Panc1 (cell line): Measurements from ENCODE around the gene KRT75. TPM values are rescaled to one million over a fixed set of nuclear protein-coding genes. Genes with fewer than 3 reads are reported as not detected.

Experiments
- ATAC-seq: fragments of 200-7000 bp; cut with Tn5 transposase; 2 replicates; pipeline ENCODE4 v1.9.1; 2020; ENCODE audit warnings: mild to moderate bottlenecking, moderate library complexity
- BruUV-seq: library from RNA; stranded (reverse); fragments of 400-500 nt; replicated peaks from 2 replicates; lab custom pipeline; 2021; lab: Mats Ljungman, UMichigan
- CTCF ChIA-PET: fragments of 300-600 bp; sonication (Branson Sonifier 250); formaldehyde crosslinking; loops from one replicate; lab custom pipeline; 2022; ENCODE audit warnings: antibody characterized with exemption; lab: Charles Lee
- POLR2A ChIA-PET: fragments of 300-600 bp; sonication (Branson Sonifier 250); formaldehyde crosslinking; loops from one replicate; lab custom pipeline; 2022; ENCODE audit warnings: antibody characterized with exemption; lab: Charles Lee
- DNase-seq: peaks from one replicate; pipeline ENCODE4 v3.0.0-alpha.2; 2010; ENCODE audit warnings: low read depth, low spot score
- H3K27ac ChIP-seq: 2 replicates; pipeline ENCODE4 v1.5.1; 2011; ENCODE audit warnings: mild to moderate bottlenecking, low read length, inconsistent platforms
- H3K27me3 ChIP-seq: fragments of 200-500 bp; sonication (Bioruptor generic); 2 replicates; pipeline ENCODE4 v1.6.0; 2014; ENCODE audit warnings: low read length, inconsistent platforms; ENCODE audit not compliant: control insufficient read depth, insufficient read depth
- H3K36me3 ChIP-seq: fragments of 200-500 bp; sonication (Bioruptor generic); 2 replicates; pipeline ENCODE4 v1.5.1; 2014; ENCODE audit warnings: inconsistent platforms, mild to moderate bottlenecking, low read length, moderate library complexity; ENCODE audit not compliant: control insufficient read depth, insufficient read depth
- H3K4me1 ChIP-seq: 2 replicates; pipeline ENCODE4 v1.5.1; 2011; ENCODE audit warnings: inconsistent platforms, mild to moderate bottlenecking, low read length, moderate library complexity; ENCODE audit not compliant: control insufficient read depth, insufficient read depth
- H3K4me3 ChIP-seq, 2 experiments: 2 replicates each; pipeline ENCODE4 v1.5.1; 2011 to 2012; ENCODE audit warnings: low read depth in 2 of 2, low read length in 2 of 2, mild to moderate bottlenecking in 2 of 2, inconsistent platforms in 1 of 2, moderate library complexity in 1 of 2
- H3K9me3 ChIP-seq: fragments of 200-500 bp; sonication (Bioruptor generic); 2 replicates; pipeline ENCODE4 v1.5.1; 2014; ENCODE audit warnings: low read depth, mild to moderate bottlenecking, inconsistent platforms, low read length, moderate library complexity; ENCODE audit not compliant: control insufficient read depth, insufficient read depth
- CTCF ChIP-seq: fragments of 450-650 bp; IDR thresholded peaks from 2 replicates; pipeline ENCODE4 v1.5.1; 2017; ENCODE audit warnings: mild to moderate bottlenecking
- POLR2AphosphoS5 ChIP-seq: IDR thresholded peaks from 2 replicates; pipeline ENCODE4 v1.6.1; 2012; ENCODE audit warnings: mild to moderate bottlenecking, low read depth, low read length, moderate library complexity
- REST ChIP-seq, 2 experiments: IDR thresholded peaks; 2 replicates each; pipeline ENCODE4 v1.6.1; 2011 to 2012; ENCODE audit warnings: low read depth in 2 of 2, control low read depth in 1 of 2, low read length in 1 of 2, mild to moderate bottlenecking in 1 of 2, moderate library complexity in 1 of 2; ENCODE audit not compliant: insufficient read depth in 1 of 2
- SIN3A ChIP-seq: IDR thresholded peaks from 2 replicates; pipeline ENCODE4 v1.6.1; 2012; ENCODE audit warnings: low read depth, mild to moderate bottlenecking, low read length, moderate library complexity, borderline replicate concordance; ENCODE audit not compliant: insufficient read depth
- TCF7L2 ChIP-seq: IDR thresholded peaks from 2 replicates; pipeline ENCODE4 v1.6.1; 2011; ENCODE audit warnings: mild to moderate bottlenecking, low read depth, low read length, inconsistent platforms
- in situ Hi-C: cut with HindIII; loops from 2 replicates; pipeline ENCODE4 v1.10.0; 2016; ENCODE audit warnings: low sequenced_read_pairs, low pct_unique_long_range_greater_than_20kb
- intact Hi-C: fragments of 100-400 bp; cut with micrococcal nuclease; formaldehyde crosslinking; loops from one replicate; pipeline ENCODE4 v1.10.0; 2022; ENCODE audit not compliant: unreplicated experiment
- total RNA-seq: library from RNA; stranded (reverse); gene quantifications from one replicate; pipeline ENCODE4 v1.2.1, GENCODE V29; 2021; ENCODE audit not compliant: unreplicated experiment

The KRT75 gene
- total RNA-seq, 1 experiment from 2014 or later = 0.15 TPM

- no peak overlapping the region for H3K4me3 ChIP-seq
- ChIA-PET POLR2A (no interaction called here), CTCF (interaction anchor here (0.6 to 1.5 kb wide), 2 partner anchors 200 to 493 kb away, joined by 3 to 6 read pairs; no protein-coding TSS in a partner anchor)
- no peaks in the 10 kb centered on the region for H3K36me3 ChIP-seq
- H3K4me1 ChIP-seq = no peaks in the 10 kb centered on the region
- ATAC-seq = peak; percentile 89
- no peak for DNase-seq
- TF ChIP-seq SIN3A (no peak), REST (IDR thresholded peaks at IDR 0.05; ENCODE audit: insufficient read depth in 1 of 2, low read depth in 2 of 2, low read length in 1 of 2) (no peak), TCF7L2 (no peak), POLR2AphosphoS5 (no peak), CTCF (peak; percentile 88)
- H3K27ac ChIP-seq = no peak overlapping the region
- in situ Hi-C loops (no loop called here), intact Hi-C loops (no loop called here)
- H3K9me3 ChIP-seq = no peaks in the 10 kb centered on the region
- no peaks in the 10 kb centered on the region; the same call in 1 of the 2 replicates for H3K27me3 ChIP-seq
- no TSS peak for BruUV-seq
Observed at GRCh38 chr12:52380271-52380694, 53.9 kb downstream of the KRT75 start.

GRCh38 chr12:52379536-52379935, 54.6 kb downstream of the KRT75 start:
- Histone ChIP-seq H3K27ac (no peak overlapping the region), H3K4me3 (no peak overlapping the region), H3K36me3 (no peaks in the 10 kb centered on the region), H3K27me3 (no peaks in the 10 kb centered on the region; the same call in 1 of the 2 replicates), H3K9me3 (no peaks in the 10 kb centered on the region), H3K4me1 (no peaks in the 10 kb centered on the region)
- DNase-seq = no peak
- ChIA-PET CTCF (interaction anchor here (0.7 to 1.5 kb wide), 2 partner anchors 494 to 602 kb away, joined by 3 to 6 read pairs; no protein-coding TSS in a partner anchor), POLR2A (no interaction called here)
- intact Hi-C loops (loop anchor here (10.0 kb wide), 1 partner anchor 225 kb away; no protein-coding TSS in a partner anchor), in situ Hi-C loops (no loop called here)
- no peak for ATAC-seq
- BruUV-seq = no TSS peak
- TF ChIP-seq REST (IDR thresholded peaks at IDR 0.05; ENCODE audit: insufficient read depth in 1 of 2, low read depth in 2 of 2, low read length in 1 of 2) = no peak
- TF ChIP-seq CTCF = no peak
- TF ChIP-seq TCF7L2 = no peak
- no peak for TF ChIP-seq SIN3A
- TF ChIP-seq POLR2AphosphoS5 = no peak
